HepG2 (cell line): ENCODE results near the gene TNNI3. TPM values are rescaled to one million over a fixed set of nuclear protein-coding genes. Genes with fewer than 3 reads are reported as not detected.
A peak's percentile ranks its signal among the peaks of the same experiment; 100 is the strongest.
"Not testable (repeated sequence)": the region's sequence is repeated elsewhere in the genome, so short reads cannot be mapped to it uniquely, and the experiment has no call there.

ENCODE experiments used
- ATAC-seq: fragments of 200-7000 bp; cut with Tn5 transposase; 3 replicates; pipeline ENCODE4 v1.9.1; 2020; ENCODE audit warnings: mild to moderate bottlenecking, moderate library complexity
- BruUV-seq: library from RNA; stranded (reverse); fragments of 400-500 nt; replicated peaks from 2 replicates; lab custom pipeline; 2021; lab: Mats Ljungman, UMichigan
- CTCF ChIA-PET: fragments of 300-600 bp; formaldehyde crosslinking; extraction: SDS; loops from one replicate; lab custom pipeline; 2021; ENCODE audit warnings: low total read pairs, inconsistent platforms, low intra/inter-chr PET ratio; lab: Yijun Ruan, JAX
- POLR2A ChIA-PET: fragments of 350-600 bp; sonication (Branson Sonifier 250); formaldehyde crosslinking; loops from one replicate; lab custom pipeline; 2020; ENCODE audit warnings: antibody characterized with exemption, inconsistent platforms; lab: Yijun Ruan, JAX
- DNase-seq: peaks from one replicate; pipeline ENCODE4 v3.0.0-alpha.2; 2015; ENCODE audit warnings: low spot score
- FAIRE-seq: peaks from 3 replicates; lab custom pipeline; 2011; peaks lifted over from hg19 to GRCh38; lab: Jason Lieb, UNC
- H2AFZ ChIP-seq: one replicate; pipeline ENCODE4 v1.6.1; 2011; ENCODE audit warnings: low read length, inconsistent platforms
- H3K27ac ChIP-seq: fragments of 300-600 bp; 3 replicates; pipeline ENCODE4 v1.8.0; 2011; ENCODE audit warnings: mixed run types, mild to moderate bottlenecking, mixed read lengths, low read length, inconsistent platforms; ENCODE audit not compliant: insufficient read depth; ENCODE audit errors: extremely low read length
- H3K27me3 ChIP-seq, 2 experiments: fragments of 200-600 bp in 1 of 2; 2 replicates in 1 of 2; 3 replicates in 1 of 2; pipeline versions ENCODE4 v1.6.0 to v1.8.0; 2011; ENCODE audit warnings: low read length in 2 of 2, mild to moderate bottlenecking in 2 of 2, moderate library complexity in 2 of 2, inconsistent platforms in 1 of 2; ENCODE audit not compliant: insufficient read depth in 2 of 2, control insufficient read depth in 1 of 2
- H3K36me3 ChIP-seq, 2 experiments: fragments of 200-600 bp in 1 of 2; replicated peaks in 1 of 2; 2 replicates in 1 of 2; 3 replicates in 1 of 2; pipeline versions ENCODE4 v1.5.1 to v1.8.0; 2011; ENCODE audit warnings: low read length in 2 of 2, inconsistent platforms in 1 of 2; ENCODE audit not compliant: insufficient read depth in 2 of 2, control insufficient read depth in 1 of 2
- H3K4me1 ChIP-seq: 2 replicates; pipeline ENCODE4 v1.5.1; 2012; ENCODE audit warnings: low read length, inconsistent platforms; ENCODE audit not compliant: insufficient read depth
- H3K4me2 ChIP-seq: 2 replicates; pipeline ENCODE4 v1.6.0; 2011; ENCODE audit warnings: low read depth, low read length, inconsistent platforms
- H3K4me3 ChIP-seq, 3 experiments: fragments of 200-600 bp in 1 of 3; sonication (generic), shearing (Covaris generic) in 1 of 3; replicated peaks in 1 of 3; 2 replicates each; pipeline ENCODE4 v1.5.1; 2011 to 2016; ENCODE audit warnings: low read length in 3 of 3, inconsistent platforms in 2 of 3, low read depth in 2 of 3, mild to moderate bottlenecking in 2 of 3, control low read depth in 1 of 3, mixed read lengths in 1 of 3; ENCODE audit not compliant: insufficient read depth in 1 of 3
- H3K79me2 ChIP-seq: one replicate; pipeline ENCODE4 v1.6.1; 2011; ENCODE audit warnings: low read length, inconsistent platforms; ENCODE audit not compliant: insufficient read depth
- H3K9ac ChIP-seq: 2 replicates; pipeline ENCODE4 v1.6.0; 2011; ENCODE audit warnings: mild to moderate bottlenecking, low read depth, low read length, inconsistent platforms; ENCODE audit not compliant: insufficient read depth
- H3K9me3 ChIP-seq: 2 replicates; pipeline ENCODE4 v1.5.1; 2012; ENCODE audit warnings: mild to moderate bottlenecking, low read length
- H4K20me1 ChIP-seq: 2 replicates; pipeline ENCODE4 v1.6.0; 2011; ENCODE audit warnings: inconsistent platforms, mild to moderate bottlenecking, low read length, moderate library complexity; ENCODE audit not compliant: insufficient read depth
- KLF15 ChIP-seq: sonication (generic); formaldehyde crosslinking; IDR thresholded peaks from 2 replicates; pipeline ENCODE4 v1.8.1; 2023; ENCODE audit warnings: borderline replicate concordance, mild to moderate bottlenecking, inconsistent platforms, missing genetic modification reagents, mixed read lengths
- REL ChIP-seq: sonication (generic); formaldehyde crosslinking; conservative IDR thresholded peaks from 2 replicates; pipeline ENCODE4 v1.8.0; 2022; ENCODE audit warnings: mild to moderate bottlenecking, missing genetic modification reagents, moderate library complexity
- RFX5 ChIP-seq: IDR thresholded peaks from 2 replicates; pipeline ENCODE4 v1.6.1; 2011; ENCODE audit warnings: low read depth, low read length, improper control_type of control experiment
- SIN3B ChIP-seq: fragments of 150-350 bp; IDR thresholded peaks from 2 replicates; pipeline ENCODE4 v1.6.1; 2014; ENCODE audit warnings: low read length
- TFE3 ChIP-seq: IDR thresholded peaks from 2 replicates; pipeline ENCODE4 v1.6.1; 2016
- TRIM22 ChIP-seq: fragments of 450-650 bp; IDR thresholded peaks from 2 replicates; pipeline ENCODE4 v1.6.1; 2017
- ZFX ChIP-seq: sonication (generic); formaldehyde crosslinking; IDR thresholded peaks from 2 replicates; pipeline ENCODE4 v1.4.0; 2020; ENCODE audit warnings: mild to moderate bottlenecking, low read depth, missing genetic modification reagents, moderate library complexity
- ZNF230 ChIP-seq: sonication (generic); formaldehyde crosslinking; IDR thresholded peaks from 2 replicates; pipeline ENCODE4 v1.4.0; 2020; ENCODE audit warnings: mild to moderate bottlenecking, missing genetic modification reagents
- ZNF24 ChIP-seq: fragments of 450-650 bp; IDR thresholded peaks from 2 replicates; pipeline ENCODE4 v1.6.1; 2017; ENCODE audit warnings: antibody characterized with exemption, mild to moderate bottlenecking
- ZNF263 ChIP-seq: sonication (generic); formaldehyde crosslinking; IDR thresholded peaks from 2 replicates; pipeline ENCODE4 v1.4.0; 2020; ENCODE audit warnings: missing genetic modification reagents
- ZNF3 ChIP-seq: IDR thresholded peaks from 2 replicates; pipeline ENCODE4 v1.7.0; 2017; ENCODE audit warnings: inconsistent platforms
- ZNF570 ChIP-seq: sonication (generic); formaldehyde crosslinking; IDR thresholded peaks from 2 replicates; pipeline ENCODE4 v1.4.0; 2020; ENCODE audit warnings: mild to moderate bottlenecking, missing genetic modification reagents, borderline replicate concordance
- ZNF703 ChIP-seq: sonication (generic); formaldehyde crosslinking; IDR thresholded peaks from 2 replicates; pipeline ENCODE4 v1.5.1; 2020; ENCODE audit warnings: missing genetic modification reagents, mild to moderate bottlenecking, moderate library complexity, borderline replicate concordance
- ZNF75D ChIP-seq: sonication (generic); formaldehyde crosslinking; IDR thresholded peaks from 2 replicates; pipeline ENCODE4 v1.8.1; 2023; ENCODE audit warnings: missing genetic modification reagents, mild to moderate bottlenecking, borderline replicate concordance
- ZNF891 ChIP-seq: sonication (generic); formaldehyde crosslinking; IDR thresholded peaks from 2 replicates; pipeline ENCODE4 v1.5.0; 2020; ENCODE audit warnings: mild to moderate bottlenecking, missing genetic modification reagents
- ZSCAN22 ChIP-seq: sonication (generic); formaldehyde crosslinking; IDR thresholded peaks from 2 replicates; pipeline ENCODE4 v1.4.0; 2020; ENCODE audit warnings: mild to moderate bottlenecking, missing genetic modification reagents
- ZSCAN29 ChIP-seq: sonication (generic); formaldehyde crosslinking; conservative IDR thresholded peaks from 2 replicates; pipeline ENCODE4 v1.4.0; 2020; ENCODE audit warnings: mild to moderate bottlenecking, missing genetic modification reagents
- WGBS: methylation state at CpG from one replicate; pipeline ENCODE4 v1.1.6; 2017; ENCODE audit warnings: low lambda C conversion rate; 5-methylcytosine and 5-hydroxymethylcytosine counted together
- in situ Hi-C: cut with HindIII; loops from 2 replicates; pipeline ENCODE4 v1.10.0; 2017; ENCODE audit warnings: low pct_unique_long_range_greater_than_20kb; ENCODE audit not compliant: extremely low pct_ligation_motif_present
- intact Hi-C: fragments of 100-400 bp; cut with micrococcal nuclease; formaldehyde crosslinking; loops from one replicate; pipeline ENCODE4 v1.10.0; 2022; ENCODE audit not compliant: unreplicated experiment
- polyA plus RNA-seq, 8 experiments: library from polyadenylated mRNA; depleted of rRNA in 3 of 8; stranded (reverse) in 7 of 8; unstranded in 1 of 8; fragments of >200 nt; fragmentation: Illumina TruSeq in 4 of 8; extraction: Trizol in 4 of 8; gene quantifications; 2 replicates each; pipeline versions ENCODE4 v1.2.1 to v1.2.3, GENCODE V29; 2011 to 2016; ENCODE audit warnings: low read depth in 4 of 8, missing spikeins in 1 of 8, mixed read lengths in 1 of 8; ENCODE audit not compliant: insufficient read depth in 1 of 8
- total RNA-seq, 5 experiments: library from RNA; depleted of rRNA; stranded (reverse); fragments of >200 nt; fragmentation: Illumina TruSeq; extraction: Trizol; gene quantifications; 2 replicates each; pipeline ENCODE4 v1.2.3, GENCODE V29; 2016; ENCODE audit warnings: low read depth in 1 of 5

The TNNI3 gene
- total and polyA plus RNA-seq, 2 of the 13 experiments (the other 11 are each of a cell fraction or from before 2014, with no cell fraction given), result 3.5 to 3.7 TPM

GRCh38 chr19:55155784-55156183 is 1.7 kb downstream of the TNNI3 start:
- BruUV-seq, H3K27ac ChIP-seq, DNase-seq, H2AFZ ChIP-seq, H3K79me2 ChIP-seq, FAIRE-seq, CTCF ChIA-PET, H4K20me1 ChIP-seq, H3K36me3 ChIP-seq, in situ Hi-C loops, intact Hi-C loops, H3K9me3 ChIP-seq: not testable (repeated sequence)
- 0% methylated on average over 3 of the region's 5 CpGs for WGBS
- Histone ChIP-seq H3K4me2 (peak overlapping the region; percentile 74), H3K27me3 (peaks cover 0 to 24% of the 10 kb centered on the region in 2 experiments; a peak in 2 of 5 replicates), H3K4me1 (peaks cover 20% of the 10 kb centered on the region), H3K9ac (peak overlapping the region; percentile 46; the same call in 1 of the 2 replicates), H3K4me3 (peak overlapping the region; percentile 45 to 71 (median 51); a peak in 5 of 6 replicates)
- POLR2A ChIA-PET, result interaction anchor here (1.1 to 1.2 kb wide), 2 partner anchors 103 to 183 kb away, joined by 4 read pairs; partner anchors contain the start of gene PPP6R1
- ATAC-seq, result 0 out of 3 replicates have a peak, but pooled peaks have one; percentile 5
- TF ChIP-seq ZSCAN22 (CRISPR knock-in tag) (peak; percentile 93), ZNF263 (0 out of 2 replicates have a peak, but pooled peaks have one; percentile 8), ZFX (CRISPR knock-in tag) (peak; percentile 17; the same call in 1 of the 2 replicates)
- TF ChIP-seq, all 625 proteins: peak for 3; not testable (repeated sequence) for 622

- in situ Hi-C loops, result no loop called here
- intact Hi-C loops, result no loop called here
- H2AFZ ChIP-seq, result no peak overlapping the region
- DNase-seq (no peak), FAIRE-seq (no peak), ATAC-seq (no peak)
- H3K4me1 ChIP-seq, result peaks cover 17% of the 10 kb centered on the region
- no peak overlapping the region for H3K27ac ChIP-seq
- ChIA-PET CTCF (no interaction called here), POLR2A (no interaction called here)
- H4K20me1 ChIP-seq, result no peaks in the 10 kb centered on the region
- TF ChIP-seq ZNF75D (no peak), ZNF230 (CRISPR knock-in tag) (no peak), TFE3 (no peak), ZSCAN29 (CRISPR knock-in tag) (no peak), KLF15 (CRISPR knock-in tag) (no peak), ZNF3 (CRISPR knock-in tag) (no peak), RFX5 (no peak), ZNF24 (no peak), TRIM22 (no peak), REL (CRISPR knock-in tag) (no peak), ZNF891 (no peak), ZNF570 (CRISPR knock-in tag) (no peak), SIN3B (no peak), ZNF703 (no peak)
- H3K9ac ChIP-seq, result no peak overlapping the region
- H3K4me2 ChIP-seq, result no peak overlapping the region
- 56% methylated on average over 12 of the region's 12 CpGs for WGBS
- H3K36me3 ChIP-seq, result no peaks in the 10 kb centered on the region
- no peak overlapping the region for H3K4me3 ChIP-seq
- peaks cover 8% of the 10 kb centered on the region for H3K9me3 ChIP-seq
- peaks cover 0 to 12% of the 10 kb centered on the region in 2 experiments; a peak in 2 of 5 replicates for H3K27me3 ChIP-seq
- BruUV-seq, result no TSS peak
- H3K79me2 ChIP-seq, result no peaks in the 10 kb centered on the region
These were observed 3.8 kb downstream of the TNNI3 start for GRCh38 chr19:55153652-55154264.
